KG1 (cell line): ENCODE measurements around the gene CUX1.
"Not testable (repeated sequence)": the region's sequence is repeated elsewhere in the genome, so short reads cannot be mapped to it uniquely, and the experiment has no call there.

ENCODE experiments used
- DNase-seq: peaks from one replicate; lab custom pipeline; 2025; lab: John Stamatoyannopoulos, UW

CUX1 gene

DNA sequence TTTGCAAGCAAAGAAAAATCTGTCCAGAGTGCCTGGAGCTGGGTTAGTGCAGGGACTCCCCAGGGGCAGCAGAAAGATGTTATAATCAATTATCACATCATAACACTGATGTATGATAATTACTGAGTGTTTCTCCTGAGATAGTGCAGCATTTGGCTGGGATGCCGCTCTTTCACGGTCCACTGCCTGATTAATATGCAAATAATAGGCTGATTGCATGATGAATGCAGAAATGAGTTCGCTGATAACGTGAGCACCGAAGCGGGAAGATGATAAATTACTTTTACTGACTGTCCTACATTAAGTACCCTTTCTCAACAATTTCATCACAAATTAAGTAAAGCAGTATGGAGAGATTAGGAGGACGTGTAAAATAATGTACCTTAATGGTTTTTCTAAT lies 397.8 kb downstream of the CUX1 start:
- DNase-seq = no peak

DNA sequence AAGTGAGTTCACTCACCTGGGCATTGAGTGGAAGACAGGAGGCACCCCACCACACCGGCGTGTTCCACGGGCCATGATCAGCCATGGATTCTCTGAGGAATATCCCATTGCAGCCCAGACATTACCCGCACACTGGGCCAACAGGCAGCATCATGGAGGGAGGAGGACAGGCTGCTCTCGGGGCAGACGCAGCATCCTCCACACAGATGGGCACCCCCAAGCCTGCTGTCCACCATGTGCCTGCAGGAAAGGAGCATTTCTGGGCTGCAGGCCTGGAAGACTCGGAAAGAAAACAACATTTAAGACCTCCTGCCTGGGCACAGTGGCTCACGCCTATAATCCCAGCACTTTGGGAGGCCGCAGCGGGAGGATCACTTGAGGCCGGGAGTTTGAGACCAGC lies 398.3 kb downstream of the CUX1 start:
- no peak for DNase-seq

DNA sequence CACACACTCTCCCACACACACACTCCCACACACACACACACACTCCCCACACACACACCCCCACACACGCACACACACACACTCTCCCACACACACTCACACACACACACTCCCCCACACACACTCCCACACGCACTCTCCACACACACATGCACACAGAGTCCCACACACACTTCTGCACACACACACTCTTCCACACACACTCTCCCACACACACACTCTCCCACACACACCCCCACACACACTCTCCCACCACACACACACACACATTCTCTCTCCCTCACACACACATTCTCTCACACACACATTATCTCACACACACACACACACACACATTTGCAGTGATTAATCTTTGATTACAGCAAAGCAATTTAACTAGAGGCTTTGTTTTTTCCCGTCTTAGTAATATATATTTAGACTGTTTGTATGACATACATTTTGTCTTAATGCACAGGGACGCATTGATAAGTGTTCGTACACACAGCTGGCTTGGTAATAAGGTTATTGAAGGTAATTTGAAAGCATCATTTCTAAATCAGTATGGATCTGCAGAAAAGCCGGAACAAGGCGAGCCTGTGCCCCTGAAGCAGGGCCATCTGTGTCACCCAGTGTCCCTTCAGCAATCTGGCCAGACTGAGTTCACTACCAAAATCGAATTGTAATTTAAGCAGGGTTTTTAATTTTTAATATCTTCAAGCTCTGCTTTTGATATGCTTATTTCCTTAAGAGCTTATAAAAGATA lies 399.3 kb downstream of the CUX1 start:
- no peak for DNase-seq

DNA sequence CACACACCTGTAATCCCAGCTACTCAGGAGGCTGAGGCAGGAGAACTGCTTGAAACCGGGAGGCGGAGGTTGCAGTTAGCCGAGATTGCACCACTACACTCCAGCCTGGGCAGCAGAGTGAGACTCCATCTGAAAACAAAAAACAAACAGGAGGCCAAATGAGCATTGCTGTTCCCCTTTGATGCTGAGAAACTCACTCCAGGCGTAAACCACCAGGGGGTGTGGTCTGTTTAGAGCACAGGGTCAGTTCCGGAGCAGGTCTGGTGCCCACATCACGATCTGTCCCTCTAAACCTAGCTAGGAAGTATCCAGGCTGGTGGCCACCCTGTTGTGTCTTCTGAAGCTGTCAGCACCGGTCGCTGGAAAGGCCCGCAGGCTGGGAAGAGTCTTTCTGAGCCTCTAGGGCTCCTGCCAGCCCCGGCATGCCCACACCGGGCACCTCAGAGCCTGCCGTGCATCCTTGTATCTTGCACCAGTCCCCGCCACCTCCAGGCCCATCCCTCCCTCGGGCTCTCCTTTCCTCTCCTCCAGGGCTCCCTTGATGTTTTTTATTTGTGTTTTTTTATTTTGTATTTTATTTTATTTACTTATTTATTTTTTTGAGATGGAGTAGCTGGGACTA lies 402.9 kb downstream of the CUX1 start:
- DNase-seq = no peak

DNA sequence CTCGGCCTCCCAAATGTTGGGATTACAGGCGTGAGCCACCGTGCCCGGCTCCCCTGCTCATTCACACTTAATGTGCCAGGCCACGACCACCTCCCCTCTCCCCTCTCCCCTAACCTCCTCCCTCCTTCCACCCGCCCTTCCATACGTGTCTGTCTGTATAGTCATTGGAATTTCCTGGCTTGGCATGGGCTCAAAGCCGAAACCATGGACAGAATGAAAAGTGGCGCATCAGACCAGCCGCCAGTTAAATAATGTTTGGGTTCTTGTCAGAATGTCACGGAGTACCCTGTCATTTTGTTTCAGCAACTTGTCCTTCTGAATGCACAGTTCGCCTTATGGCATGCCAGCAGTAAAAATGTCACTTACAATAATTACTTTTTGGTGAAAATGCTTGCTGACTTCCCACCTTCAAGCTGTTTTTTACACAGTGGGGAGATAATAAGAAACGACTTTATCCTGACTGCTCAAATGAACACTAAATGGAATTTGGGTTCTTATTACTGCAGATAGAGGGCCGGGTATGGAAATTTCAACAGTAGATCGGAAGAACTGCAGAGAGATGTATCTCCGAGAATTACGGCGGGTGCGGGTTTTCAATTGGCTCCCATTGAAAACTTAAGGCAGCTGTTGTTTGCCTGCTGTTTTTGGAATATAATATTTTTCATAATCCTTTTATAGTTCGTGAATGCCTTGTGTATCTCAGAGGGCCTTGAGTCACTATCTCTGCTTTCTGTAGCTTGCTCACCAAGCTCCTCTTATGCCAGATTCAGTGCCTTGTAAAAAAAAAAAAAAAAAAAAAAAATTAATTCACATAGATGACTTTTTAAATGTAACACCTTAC lies 403.8 kb downstream of the CUX1 start:
- no peak for DNase-seq

DNA sequence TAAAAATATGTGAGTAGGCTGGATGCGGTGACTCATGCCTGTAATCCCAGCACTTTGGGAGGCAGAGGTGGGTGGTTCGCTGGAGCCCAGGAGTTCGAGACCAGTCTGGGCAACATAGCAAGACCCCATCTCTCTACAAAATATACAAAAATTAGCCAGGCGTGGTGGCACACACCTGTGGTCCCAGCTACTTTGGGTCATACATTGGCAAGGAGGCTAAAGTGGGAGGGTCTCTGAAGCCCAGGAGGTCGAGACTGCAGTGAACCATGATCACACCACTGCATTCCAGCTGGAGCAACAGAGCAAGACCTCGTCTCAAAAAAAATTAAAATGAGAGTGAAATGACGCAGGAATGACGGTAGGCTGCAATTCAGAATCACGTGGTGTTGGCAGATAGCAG lies 404.5 kb downstream of the CUX1 start:
- DNase-seq = no peak

DNA sequence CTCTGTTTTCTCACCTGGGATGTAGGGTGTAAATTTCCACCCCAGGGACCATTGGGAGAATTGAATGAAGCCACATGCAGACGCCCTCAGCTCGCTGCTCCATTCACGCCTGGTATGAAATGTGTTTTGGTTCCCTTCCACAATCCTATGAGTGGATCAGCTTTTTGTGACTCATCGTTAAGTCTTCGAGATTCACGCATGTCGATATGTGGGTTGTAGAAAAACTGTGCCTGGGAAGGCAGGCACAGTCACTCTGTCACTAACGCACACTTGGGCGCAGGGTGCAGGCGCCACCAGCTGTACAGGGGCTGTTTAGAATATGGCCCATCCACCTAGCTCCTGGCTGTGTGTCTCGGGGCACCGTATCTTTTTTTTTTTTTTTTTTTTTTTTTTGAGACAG lies 405.0 kb downstream of the CUX1 start:
- no peak for DNase-seq

DNA sequence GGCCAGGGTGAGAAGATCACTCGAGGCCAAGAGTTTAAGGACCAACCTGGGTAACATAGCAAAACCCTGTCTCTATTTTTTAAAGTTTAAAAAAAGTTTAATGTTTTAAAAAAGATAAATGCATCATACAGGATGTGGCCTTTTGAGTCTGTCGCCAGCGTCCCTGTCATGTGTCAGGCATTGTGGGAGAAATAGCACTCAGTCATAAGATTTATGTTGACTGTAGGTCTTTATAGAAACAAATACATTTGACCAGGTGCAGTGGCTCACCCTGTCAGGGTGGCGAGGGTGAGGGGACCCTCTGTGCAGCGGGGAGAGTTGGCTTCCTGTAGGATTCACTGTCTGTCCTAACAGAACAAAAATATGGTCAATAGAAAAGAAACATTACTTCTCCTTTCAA lies 405.8 kb downstream of the CUX1 start:
- DNase-seq = no peak

DNA sequence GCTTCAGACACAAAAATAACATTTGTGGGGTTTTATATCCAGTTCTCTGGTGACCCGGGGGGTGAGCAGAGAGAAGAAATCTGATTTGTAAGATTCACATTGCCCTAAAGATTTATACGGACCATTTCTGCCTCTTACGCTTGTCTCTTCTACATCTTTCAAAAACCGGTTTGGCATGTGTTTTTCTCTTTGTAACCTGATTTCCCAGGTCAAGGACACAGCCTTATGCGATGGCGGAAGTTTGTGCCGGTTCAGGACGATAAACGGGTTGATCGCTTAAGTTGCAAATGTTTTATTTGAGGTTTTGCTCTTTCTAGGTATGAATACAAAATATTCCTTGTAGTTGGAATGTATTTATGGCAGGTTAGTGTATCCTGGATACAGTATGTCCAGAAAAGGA lies 407.6 kb downstream of the CUX1 start:
- no peak for DNase-seq

DNA sequence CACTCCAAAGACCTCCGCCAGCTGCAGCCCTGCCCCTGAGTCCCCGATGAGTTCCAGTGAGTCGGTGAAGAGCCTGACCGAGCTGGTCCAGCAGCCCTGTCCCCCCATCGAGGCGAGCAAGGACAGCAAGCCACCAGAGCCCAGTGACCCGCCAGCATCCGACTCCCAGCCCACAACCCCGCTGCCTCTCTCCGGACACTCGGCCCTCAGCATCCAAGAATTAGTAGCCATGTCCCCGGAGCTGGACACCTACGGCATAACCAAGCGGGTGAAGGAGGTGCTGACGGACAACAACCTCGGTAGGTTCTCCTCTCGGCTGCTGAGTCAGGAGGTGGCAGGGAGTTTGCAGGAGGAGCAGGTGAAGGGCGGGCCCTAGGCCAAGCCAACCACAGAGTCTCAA lies 409.9 kb downstream of the CUX1 start:
- DNase-seq = no peak

DNA sequence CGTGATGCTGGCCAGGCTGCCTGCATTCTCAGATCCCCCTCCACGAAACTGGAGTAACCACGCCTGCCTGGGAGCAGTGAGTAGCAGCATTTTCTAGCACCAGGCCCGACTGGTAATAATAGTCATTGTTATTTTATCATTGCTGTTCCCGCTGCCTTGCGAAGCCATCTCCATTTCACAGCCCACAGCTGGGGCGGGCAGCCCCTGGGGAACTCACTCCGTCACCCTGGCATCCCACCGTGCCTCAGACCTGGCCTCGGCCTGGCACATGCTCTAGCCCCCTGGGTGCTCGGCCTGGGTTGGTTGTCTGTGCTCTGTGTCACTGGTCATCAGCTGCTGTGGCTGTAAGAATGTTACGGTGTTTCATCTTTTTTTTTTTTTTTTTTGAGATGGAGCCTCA lies 411.5 kb downstream of the CUX1 start:
- DNase-seq = no peak

DNA sequence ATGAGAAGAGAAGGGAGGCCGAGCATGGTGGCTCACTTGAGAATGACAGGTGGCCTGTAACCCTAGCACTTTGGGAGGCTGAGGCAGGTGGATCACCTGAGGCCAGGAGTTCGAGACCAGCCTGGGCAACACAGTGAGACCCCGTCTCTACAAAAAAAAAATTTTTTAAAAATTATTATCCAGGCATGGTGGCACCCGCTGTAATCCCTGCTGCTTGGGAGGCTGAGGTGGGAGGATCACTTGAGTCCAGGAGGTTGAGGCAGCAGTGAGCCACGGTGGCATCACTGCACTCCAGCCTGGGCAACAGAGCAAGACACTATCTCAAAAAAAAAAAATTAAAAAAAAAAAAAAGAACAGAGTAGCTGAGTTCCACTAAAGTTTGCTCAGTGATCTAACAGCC lies 412.7 kb downstream of the CUX1 start:
- DNase-seq = not testable (repeated sequence)

DNA sequence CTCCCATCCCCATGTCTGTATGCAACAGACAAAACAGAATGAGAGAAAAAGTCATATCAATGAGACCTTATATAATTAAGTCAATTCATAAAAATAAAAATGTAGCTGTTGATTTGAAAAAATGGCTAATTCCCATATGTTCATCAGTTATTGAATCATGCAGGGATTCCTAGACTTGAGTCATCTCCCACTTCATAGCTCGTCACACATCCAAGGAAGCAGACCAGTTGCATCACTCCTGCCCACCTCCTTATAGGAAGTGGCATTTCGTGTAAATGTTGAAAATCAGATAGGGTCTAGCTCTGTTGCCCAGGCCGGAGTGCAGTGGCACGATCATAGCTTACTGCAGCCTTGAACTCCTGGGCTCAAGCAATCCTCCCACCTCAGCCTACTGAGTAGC lies 413.2 kb downstream of the CUX1 start:
- no peak for DNase-seq

DNA sequence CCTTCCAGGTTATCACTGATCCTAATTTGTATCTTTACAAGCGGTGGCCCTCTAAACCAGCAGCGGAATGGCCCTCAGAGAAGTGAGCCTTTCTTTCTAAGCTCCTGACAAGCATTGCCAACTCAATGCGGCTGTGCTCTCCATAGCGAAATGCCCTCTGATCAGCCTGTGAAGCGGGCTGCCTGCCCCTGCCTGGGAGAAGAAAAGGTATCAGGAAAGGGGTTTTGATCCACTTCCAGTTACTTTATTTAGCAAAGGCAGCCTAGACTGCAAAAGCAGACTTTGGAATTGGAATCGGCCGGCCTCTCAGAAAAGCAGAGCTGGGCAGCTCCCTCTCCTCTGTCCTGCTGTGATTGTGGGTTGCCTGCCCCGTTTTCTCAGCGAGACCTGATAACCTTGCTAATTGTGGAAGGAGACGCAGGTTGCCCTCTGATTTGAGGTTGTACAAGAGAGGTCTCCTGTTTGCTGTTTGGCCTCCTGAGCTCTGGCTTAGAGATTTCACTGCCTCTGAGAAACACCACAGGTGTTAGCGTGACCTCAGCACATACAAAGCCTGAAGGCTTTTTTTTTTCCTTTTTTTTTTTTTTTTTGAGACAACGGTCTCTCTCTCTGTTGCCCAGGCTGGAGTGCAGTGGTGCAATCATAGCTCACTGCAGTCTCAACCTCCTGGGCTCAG lies 415.3 kb downstream of the CUX1 start:
- DNase-seq = no peak

DNA sequence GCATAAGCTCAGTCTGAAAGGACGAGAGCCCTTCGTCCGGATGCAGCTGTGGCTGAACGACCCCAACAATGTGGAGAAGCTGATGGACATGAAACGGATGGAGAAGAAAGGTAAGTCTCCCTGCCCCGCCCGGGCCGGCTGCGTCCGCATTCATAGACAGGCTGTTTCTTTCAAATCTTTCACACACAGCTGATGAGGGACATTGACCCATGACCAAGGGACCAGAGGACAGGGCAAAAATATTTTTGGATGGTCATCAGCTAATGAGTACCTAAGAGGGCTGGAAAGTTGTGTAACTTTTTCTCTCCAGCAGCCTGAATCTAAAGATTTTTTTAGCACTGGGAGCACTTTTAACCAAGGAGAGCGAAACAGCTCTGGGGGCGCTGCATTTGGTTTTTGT lies 416.7 kb downstream of the CUX1 start:
- DNase-seq = no peak

DNA sequence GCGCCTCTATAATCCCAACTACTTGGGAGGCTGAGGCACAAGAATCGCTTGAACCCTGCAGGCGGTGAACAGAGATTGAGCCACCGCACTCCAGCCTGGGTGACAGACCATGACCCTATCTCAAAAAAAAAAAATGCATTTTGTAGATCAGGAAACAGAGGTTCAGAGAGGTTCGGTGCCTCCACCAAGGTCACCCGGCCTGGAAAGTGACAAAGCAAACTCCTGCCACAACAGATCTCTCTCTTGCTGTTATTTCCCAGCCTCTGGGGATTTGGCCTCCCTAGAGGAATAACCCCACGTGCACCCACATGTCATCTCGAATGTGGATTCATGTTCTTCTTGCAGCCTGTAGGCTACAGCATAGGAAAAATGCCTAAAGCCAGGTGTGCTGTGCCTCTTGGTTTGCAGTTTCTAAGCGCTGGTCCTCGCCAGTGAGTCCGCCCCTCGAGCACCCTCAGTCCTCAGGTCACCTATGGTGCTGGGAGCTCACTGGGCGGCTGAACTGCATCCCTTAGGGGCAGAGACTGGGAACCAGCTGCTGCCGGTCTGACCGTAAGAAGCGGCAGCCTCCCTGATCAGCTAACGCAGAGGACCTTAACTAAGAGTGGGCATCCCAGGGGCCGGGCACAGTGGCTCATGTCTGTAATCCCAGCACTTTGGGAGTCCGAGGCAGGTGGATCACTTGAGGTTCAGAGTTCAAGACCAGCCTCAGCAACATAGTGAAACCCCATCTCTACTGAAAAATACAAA lies 417.6 kb downstream of the CUX1 start:
- DNase-seq = no peak

DNA sequence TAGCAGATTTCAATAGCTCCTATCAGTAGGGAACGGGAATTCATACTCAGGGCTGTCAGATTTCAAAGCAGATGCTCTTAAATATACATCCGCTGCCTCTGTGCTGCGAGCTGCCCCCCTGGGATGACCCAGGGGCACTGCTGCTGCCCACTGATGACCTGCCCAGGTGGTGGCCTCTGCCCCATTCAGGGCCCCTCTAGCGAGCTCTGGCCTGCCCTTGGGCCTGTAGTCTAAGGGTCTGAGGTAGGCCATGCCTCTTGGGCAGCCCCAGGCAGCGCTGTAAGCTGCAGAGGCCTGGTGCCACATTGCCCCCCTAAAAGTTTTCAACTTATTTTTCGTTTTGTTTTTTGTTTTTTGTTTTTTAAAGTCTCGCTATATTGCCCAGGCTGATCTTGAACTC lies 418.7 kb downstream of the CUX1 start:
- DNase-seq = no peak

DNA sequence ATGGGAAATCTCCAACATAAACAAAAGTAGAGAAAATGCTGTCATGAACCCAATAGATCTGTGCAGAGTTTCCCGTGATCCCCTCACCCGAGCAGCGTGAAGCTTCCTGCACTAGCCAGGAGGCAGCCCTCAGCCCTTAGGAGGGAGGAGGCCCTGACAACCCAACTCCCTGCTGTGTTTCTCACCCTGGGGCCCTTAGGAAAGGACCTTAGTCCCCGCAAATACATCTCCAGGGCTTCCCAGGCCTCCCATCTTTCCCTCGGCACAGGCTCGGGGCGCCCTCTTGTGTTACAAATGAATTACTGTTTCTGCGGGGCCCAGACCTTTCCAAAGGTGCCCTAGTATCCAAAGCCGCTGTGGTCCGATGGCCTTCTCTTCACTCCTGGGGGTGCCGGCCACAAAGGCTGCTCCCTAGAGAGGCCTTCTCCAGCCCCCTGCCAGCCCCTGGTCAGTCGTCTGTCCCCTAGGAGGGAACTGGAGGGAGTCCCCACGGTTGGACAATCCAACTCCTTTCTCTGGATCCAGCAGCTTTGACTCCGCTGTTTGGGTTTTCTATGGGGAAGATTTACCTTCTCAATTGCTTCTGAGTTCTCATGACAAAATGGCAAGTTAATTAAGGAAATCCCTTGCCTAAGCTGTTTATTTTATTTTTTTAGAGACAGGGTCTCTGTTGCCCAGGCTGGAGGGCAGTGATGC lies 419.3 kb downstream of the CUX1 start:
- DNase-seq = no peak

DNA sequence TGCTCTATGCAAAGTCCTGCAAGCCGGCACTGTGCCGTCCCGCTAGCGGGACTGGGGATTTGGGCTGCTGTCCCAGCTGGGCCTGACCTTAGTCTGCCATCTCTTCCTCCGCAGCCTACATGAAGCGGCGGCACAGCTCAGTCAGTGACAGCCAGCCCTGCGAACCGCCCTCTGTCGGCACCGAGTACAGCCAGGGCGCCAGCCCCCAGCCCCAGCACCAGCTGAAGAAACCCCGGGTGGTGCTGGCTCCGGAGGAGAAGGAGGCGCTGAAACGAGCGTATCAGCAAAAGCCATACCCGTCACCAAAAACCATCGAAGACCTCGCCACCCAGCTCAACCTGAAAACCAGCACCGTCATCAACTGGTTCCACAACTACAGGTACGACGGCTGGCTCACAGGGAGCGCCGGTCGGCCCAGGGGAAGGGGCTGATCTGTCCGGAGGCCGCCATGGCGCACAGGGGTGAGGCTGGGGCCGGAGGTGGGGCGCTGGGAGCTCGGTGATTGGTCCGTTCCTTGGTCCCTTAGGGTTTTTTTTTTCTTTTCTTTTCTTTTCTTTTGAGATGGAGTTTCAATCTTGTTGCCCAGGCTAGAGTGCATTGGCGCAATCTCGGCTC lies 421.9 kb downstream of the CUX1 start:
- no peak for DNase-seq

DNA sequence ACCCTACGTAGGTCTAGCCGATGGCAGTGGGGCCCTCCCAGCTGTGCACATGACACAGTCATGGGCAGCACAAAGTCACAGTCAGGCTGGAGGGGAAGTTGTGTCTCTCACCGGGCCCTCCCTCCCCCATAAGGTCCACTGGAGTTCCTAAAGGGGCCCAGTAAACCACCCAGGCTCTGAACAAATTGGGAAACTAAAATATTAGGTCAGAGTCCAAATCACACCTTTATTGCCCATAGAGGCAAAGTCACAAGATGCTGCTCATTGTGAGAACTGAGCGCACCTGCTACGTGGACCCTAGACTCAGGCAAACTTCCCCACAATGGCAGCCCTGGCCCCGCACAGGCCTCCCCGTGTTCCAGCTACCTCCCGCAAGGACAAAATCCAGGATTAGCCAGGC lies 424.0 kb downstream of the CUX1 start:
- no peak for DNase-seq

DNA sequence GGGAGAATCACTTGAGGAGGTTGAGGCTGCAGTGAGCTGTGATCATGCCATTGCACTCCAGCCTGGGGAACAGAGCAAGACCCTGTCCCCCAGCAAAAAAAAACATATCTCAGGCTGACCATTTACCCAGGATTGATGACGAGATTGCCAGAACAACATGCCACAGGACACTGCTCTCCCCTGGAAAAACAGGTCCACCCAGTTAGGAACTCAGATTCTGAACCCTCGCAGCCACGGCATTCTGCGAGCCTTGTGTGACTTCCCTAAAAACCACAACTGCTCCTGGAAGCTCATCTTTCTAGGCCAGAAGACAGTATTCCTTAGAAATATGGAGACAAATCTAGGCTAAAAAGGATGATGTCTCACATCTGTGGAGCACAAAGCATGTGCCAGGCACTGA lies 427.2 kb downstream of the CUX1 start:
- no peak for DNase-seq
